Activated B cell treated with CpG ODN at 0.5 μM for 24 hours (primary cell): ENCODE results near the gene NCF2. TPM values are rescaled to one million over a fixed set of nuclear protein-coding genes. Genes with fewer than 3 reads are reported as not detected.
A peak's percentile ranks its signal among the peaks of the same experiment; 100 is the strongest.

Experiments used
- ATAC-seq: fragments of 200-7000 bp; cut with Tn5 transposase; one replicate; pipeline ENCODE4 v1.10.0; 2021; ENCODE audit warnings: low read depth, mild to moderate bottlenecking, moderate library complexity
- CTCF ChIA-PET: fragments of 350-600 bp; sonication (Branson Sonifier 250); formaldehyde crosslinking; loops from one replicate; lab custom pipeline; 2021; ENCODE audit warnings: antibody characterized with exemption; lab: Charles Lee
- POLR2A ChIA-PET: fragments of 350-600 bp; sonication (Branson Sonifier 250); formaldehyde crosslinking; loops from one replicate; lab custom pipeline; 2021; ENCODE audit warnings: antibody characterized with exemption; lab: Charles Lee
- DNase-seq: peaks from one replicate; pipeline ENCODE4 v3.0.0; 2022
- H3K27ac Mint-ChIP-seq: one replicate; pipeline ENCODE4 v1.8.0; 2020; ENCODE audit warnings: mixed read lengths
- H3K27me3 Mint-ChIP-seq: one replicate; pipeline ENCODE4 v1.8.0; 2021; ENCODE audit warnings: mixed read lengths
- H3K36me3 Mint-ChIP-seq: one replicate; pipeline ENCODE4 v1.8.0; 2021; ENCODE audit warnings: low read depth, mixed read lengths
- H3K4me1 Mint-ChIP-seq: one replicate; pipeline ENCODE4 v1.8.0; 2021; ENCODE audit warnings: mixed read lengths
- H3K4me3 Mint-ChIP-seq: one replicate; pipeline ENCODE4 v1.8.0; 2020; ENCODE audit warnings: mild to moderate bottlenecking, mixed read lengths
- H3K9me3 Mint-ChIP-seq: one replicate; pipeline ENCODE4 v1.8.0; 2020; ENCODE audit warnings: mixed read lengths
- CTCF ChIP-seq: fragments of 200-600 bp; IDR thresholded peaks from one replicate; pipeline ENCODE4 v1.8.0; 2022; ENCODE audit warnings: antibody characterized with exemption, mild to moderate bottlenecking
- intact Hi-C: fragments of 100-400 bp; cut with micrococcal nuclease; formaldehyde crosslinking; loops from one replicate; pipeline ENCODE4 v1.15.1; 2024
- total RNA-seq: library from RNA; stranded (reverse); gene quantifications from 2 replicates; pipeline ENCODE4 v1.2.3, GENCODE V29; 2022

NCF2 gene
- total RNA-seq, 1 donor from 2014 or later: 101 TPM

DNA sequence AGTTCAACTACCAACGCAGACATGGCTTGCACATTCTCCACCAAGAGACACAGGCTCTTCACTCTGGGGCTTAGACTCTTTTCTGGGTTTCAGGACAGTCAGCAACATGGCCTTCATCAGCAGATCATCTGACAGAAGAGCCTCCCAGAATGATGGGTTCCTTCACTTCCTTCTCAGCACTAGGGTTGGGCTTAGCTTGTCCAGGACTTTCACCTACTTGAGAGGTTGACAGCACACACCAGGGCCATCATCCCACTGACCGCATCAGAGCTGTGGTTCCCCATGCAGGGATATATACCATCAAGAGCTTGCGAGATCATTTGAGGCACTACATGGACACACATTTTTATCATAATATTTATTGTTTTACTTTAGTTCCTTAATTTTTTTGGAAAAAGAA is 10.4 kb upstream of the NCF2 start:
- no peaks in the 10 kb centered on the region for H3K36me3 Mint-ChIP-seq
- DNase-seq: no peak
- no peak for TF ChIP-seq CTCF
- H3K9me3 Mint-ChIP-seq: no peaks in the 10 kb centered on the region
- H3K27ac Mint-ChIP-seq: no peak overlapping the region
- H3K27me3 Mint-ChIP-seq: no peaks in the 10 kb centered on the region
- ChIA-PET POLR2A (interaction anchor here (8.2 kb wide), 1 partner anchor 11 kb away, joined by 57 read pairs; the partner anchor contains the start of gene NCF2), CTCF (interaction anchor here (1.4 kb wide), 1 partner anchor 22 kb away, joined by 3 read pairs; no protein-coding TSS in a partner anchor)
- peaks cover 29% of the 10 kb centered on the region for H3K4me1 Mint-ChIP-seq
- ATAC-seq: no peak
- intact Hi-C loops: no loop called here
- no peak overlapping the region for H3K4me3 Mint-ChIP-seq

- no peak for DNase-seq
- H3K4me1 Mint-ChIP-seq: peaks cover 27% of the 10 kb centered on the region
- POLR2A ChIA-PET: interaction anchor here (1.1 to 8.2 kb wide), 2 partner anchors 9 to 10 kb away, joined by 3 to 57 read pairs; partner anchors contain the start of gene NCF2
- ATAC-seq: no peak
- CTCF ChIA-PET: interaction anchor here (1.4 kb wide), 1 partner anchor 22 kb away, joined by 3 read pairs; no protein-coding TSS in a partner anchor
- no peak overlapping the region for H3K4me3 Mint-ChIP-seq
- H3K27me3 Mint-ChIP-seq: no peaks in the 10 kb centered on the region
- H3K27ac Mint-ChIP-seq: no peak overlapping the region
- TF ChIP-seq CTCF: no peak
- intact Hi-C loops: no loop called here
- H3K9me3 Mint-ChIP-seq: no peaks in the 10 kb centered on the region
- H3K36me3 Mint-ChIP-seq: no peaks in the 10 kb centered on the region
Observed at GRCh38 chr1:183600136-183600535, 9.9 kb upstream of the NCF2 start.

- DNase-seq (no peak), ATAC-seq (peak; percentile 50)
- Mint-ChIP-seq H3K27me3 (no peaks in the 10 kb centered on the region), H3K9me3 (no peaks in the 10 kb centered on the region), H3K4me3 (no peak overlapping the region), H3K4me1 (peaks cover 27% of the 10 kb centered on the region), H3K36me3 (no peaks in the 10 kb centered on the region), H3K27ac (peak overlapping the region; percentile 70)
- ChIA-PET CTCF (no interaction called here), POLR2A (interaction anchor here (2.0 to 8.2 kb wide), 2 partner anchors 8 to 9 kb away, joined by 8 to 57 read pairs; partner anchors contain the start of gene NCF2)
- no peak for TF ChIP-seq CTCF
- intact Hi-C loops: no loop called here
Observed at GRCh38 chr1:183598386-183598785, 8.1 kb upstream of the NCF2 start.

DNA sequence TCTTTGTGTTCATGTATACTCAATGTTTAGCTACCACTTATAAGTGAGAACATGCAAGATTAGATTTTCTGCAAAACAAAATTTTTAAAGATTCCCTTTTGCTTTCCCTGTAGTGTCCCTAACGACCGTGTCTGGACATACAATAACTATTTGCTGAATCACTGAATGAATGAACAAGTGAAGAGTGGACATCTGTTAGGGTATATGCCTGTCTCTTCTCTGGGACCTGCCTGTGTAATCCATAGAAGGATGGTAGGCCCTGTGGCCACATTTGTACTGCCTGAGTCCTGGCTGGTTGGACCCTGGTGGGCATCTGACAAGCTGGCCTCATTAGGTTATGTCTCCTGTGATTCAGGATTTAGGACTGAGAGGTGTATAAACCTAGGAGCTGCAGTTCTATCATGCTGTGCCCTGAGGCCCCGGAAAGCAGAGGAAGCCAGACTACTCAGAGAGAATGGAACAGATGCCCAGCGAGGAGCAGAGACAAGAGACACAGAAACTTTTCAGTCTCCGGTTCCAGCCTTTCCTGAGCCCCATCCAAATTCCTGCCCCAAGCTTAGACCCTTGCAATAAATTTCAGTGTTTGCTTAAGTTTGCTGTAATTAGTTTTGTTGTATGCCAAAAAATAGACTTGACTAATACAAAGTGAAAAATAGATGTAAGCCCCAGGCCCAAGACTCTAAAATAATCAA is 7.5 kb upstream of the NCF2 start:
- CTCF ChIA-PET: no interaction called here

More for the DNA sequence above, 7.5 kb upstream of the NCF2 start:
- Mint-ChIP-seq H3K9me3 (no peaks in the 10 kb centered on the region), H3K27me3 (no peaks in the 10 kb centered on the region), H3K27ac (peak overlapping the region; percentile 70), H3K4me1 (peaks cover 31% of the 10 kb centered on the region), H3K4me3 (no peak overlapping the region), H3K36me3 (no peaks in the 10 kb centered on the region)
- intact Hi-C loops: no loop called here
- DNase-seq: no peak
- TF ChIP-seq CTCF: no peak
- POLR2A ChIA-PET: interaction anchor here (2.0 to 8.2 kb wide), 2 partner anchors 8 to 9 kb away, joined by 8 to 57 read pairs; partner anchors contain the start of gene NCF2
- ATAC-seq: no peak
